H1 (cell line): ENCODE results near the gene VGLL3. TPM values are rescaled to one million over a fixed set of nuclear protein-coding genes. Genes with fewer than 3 reads are reported as not detected.

Experiments used
- CTCF ChIA-PET: fragments of 300-600 bp; sonication (Branson Sonifier 250); formaldehyde crosslinking; loops from one replicate; lab custom pipeline; 2021; ENCODE audit not compliant: partially characterized antibody; lab: Charles Lee
- POLR2A ChIA-PET: fragments of 300-600 bp; sonication (Branson Sonifier 250); formaldehyde crosslinking; loops from one replicate; lab custom pipeline; 2021; ENCODE audit warnings: inconsistent platforms; ENCODE audit not compliant: partially characterized antibody; lab: Charles Lee
- DNase-seq, 2 experiments: peaks; one replicate each; pipeline versions ENCODE4 v3.0.0 to v3.0.0-alpha.2; 2010 to 2022; ENCODE audit warnings: low spot score in 2 of 2, low read depth in 1 of 2, mixed read lengths in 1 of 2
- FAIRE-seq: peaks from 2 replicates; lab custom pipeline; 2011; peaks lifted over from hg19 to GRCh38; lab: Jason Lieb, UNC
- H2AFZ ChIP-seq: 2 replicates; pipeline ENCODE4 v1.8.1; 2012; ENCODE audit warnings: low read length, inconsistent platforms
- H2AK5ac ChIP-seq: 2 replicates; pipeline ENCODE4 v1.6.1; 2013; ENCODE audit warnings: low read depth, low read length
- H2BK120ac ChIP-seq: replicated peaks from 2 replicates; pipeline ENCODE3; 2013; ENCODE audit warnings: low read depth, low read length, inconsistent platforms
- H2BK12ac ChIP-seq: 2 replicates; pipeline ENCODE4 v1.6.1; 2013; ENCODE audit warnings: low read depth, low read length
- H2BK15ac ChIP-seq: 2 replicates; pipeline ENCODE4 v1.6.1; 2013; ENCODE audit warnings: low read length
- H2BK20ac ChIP-seq: 2 replicates; pipeline ENCODE4 v1.6.1; 2013; ENCODE audit warnings: low read length
- H2BK5ac ChIP-seq: 2 replicates; pipeline ENCODE4 v1.6.1; 2013; ENCODE audit warnings: low read depth, low read length
- H3K14ac ChIP-seq: 2 replicates; pipeline ENCODE4 v1.6.1; 2013; ENCODE audit warnings: inconsistent platforms; ENCODE audit not compliant: insufficient read length
- H3K18ac ChIP-seq: 2 replicates; pipeline ENCODE4 v1.6.1; 2013; ENCODE audit warnings: low read length; ENCODE audit errors: extremely low read depth
- H3K23ac ChIP-seq: 2 replicates; pipeline ENCODE4 v1.6.1; 2013; ENCODE audit warnings: inconsistent platforms; ENCODE audit not compliant: insufficient read length
- H3K23me2 ChIP-seq: 2 replicates; pipeline ENCODE4 v1.6.1; 2013; ENCODE audit warnings: low read depth, low read length
- H3K27ac ChIP-seq: 2 replicates; pipeline ENCODE4 v1.6.1; 2011; ENCODE audit warnings: low read depth, low read length, inconsistent platforms
- H3K27me3 ChIP-seq, 4 experiments: replicated peaks in 1 of 4; 1 replicate in 1 of 4; 2 replicates in 3 of 4; pipeline versions ENCODE4 v1.6.1 to v1.8.1; 2011 to 2013; ENCODE audit warnings: low read length in 3 of 4, mild to moderate bottlenecking in 3 of 4, inconsistent platforms in 2 of 4, mixed read lengths in 2 of 4, moderate library complexity in 1 of 4; ENCODE audit not compliant: control insufficient read depth in 3 of 4, insufficient read depth in 3 of 4; ENCODE audit errors: extremely low read depth in 1 of 4
- H3K36me3 ChIP-seq, 4 experiments: 2 replicates each; pipeline versions ENCODE4 v1.6.1 to v1.8.1; 2011 to 2013; ENCODE audit warnings: mild to moderate bottlenecking in 4 of 4, low read length in 3 of 4, moderate library complexity in 2 of 4, control low read depth in 1 of 4, inconsistent platforms in 1 of 4; ENCODE audit not compliant: insufficient read depth in 4 of 4, control insufficient read depth in 2 of 4
- H3K4ac ChIP-seq: replicated peaks from 2 replicates; pipeline ENCODE3; 2013; ENCODE audit warnings: low read length, low read depth, mixed read lengths, inconsistent platforms; ENCODE audit not compliant: insufficient read length
- H3K4me1 ChIP-seq, 4 experiments: replicated peaks in 1 of 4; 1 replicate in 1 of 4; 2 replicates in 3 of 4; pipeline versions ENCODE4 v1.6.1 to v1.8.1; 2011 to 2013; ENCODE audit warnings: low read length in 3 of 4, inconsistent platforms in 2 of 4, mixed read lengths in 1 of 4; ENCODE audit not compliant: insufficient read depth in 4 of 4, control insufficient read depth in 3 of 4
- H3K4me2 ChIP-seq, 2 experiments: 2 replicates each; pipeline versions ENCODE4 v1.6.1 to v1.8.1; 2011 to 2013; ENCODE audit warnings: low read depth in 2 of 2, low read length in 2 of 2, control low read depth in 1 of 2, inconsistent platforms in 1 of 2, mild to moderate bottlenecking in 1 of 2; ENCODE audit not compliant: insufficient read depth in 1 of 2
- H3K4me3 ChIP-seq, 4 experiments: fragments of 200-600, 300-600 bp in 1 of 4; sonication (generic), shearing (Covaris generic), sonication (Bioruptor Twin) in 1 of 4; 2 replicates each; pipeline versions ENCODE4 v1.5.1 to v1.8.1; 2011 to 2016; ENCODE audit warnings: low read length in 4 of 4, low read depth in 3 of 4, control low read depth in 2 of 4, inconsistent platforms in 2 of 4, mild to moderate bottlenecking in 2 of 4, mixed read lengths in 1 of 4, moderate library complexity in 1 of 4; ENCODE audit not compliant: insufficient read depth in 2 of 4; ENCODE audit errors: extremely low read depth in 1 of 4
- H3K56ac ChIP-seq: replicated peaks from 2 replicates; pipeline ENCODE3; 2013; ENCODE audit warnings: low read depth, mild to moderate bottlenecking, mixed read lengths, low read length, inconsistent platforms; ENCODE audit not compliant: insufficient read length
- H3K79me1 ChIP-seq: 2 replicates; pipeline ENCODE4 v1.6.1; 2013; ENCODE audit warnings: low read depth, low read length, control low read depth
- H3K79me2 ChIP-seq, 2 experiments: 2 replicates each; pipeline versions ENCODE4 v1.6.1 to v1.8.1; 2012 to 2013; ENCODE audit warnings: low read length in 2 of 2, mild to moderate bottlenecking in 2 of 2, inconsistent platforms in 1 of 2; ENCODE audit not compliant: insufficient read depth in 2 of 2, control insufficient read depth in 1 of 2
- H3K9ac ChIP-seq, 4 experiments: replicated peaks in 1 of 4; 1 replicate in 1 of 4; 2 replicates in 3 of 4; pipeline versions ENCODE4 v1.6.1 to v1.8.1; 2011 to 2013; ENCODE audit warnings: low read depth in 3 of 4, low read length in 3 of 4, control low read depth in 2 of 4, mild to moderate bottlenecking in 2 of 4, moderate library complexity in 2 of 4, inconsistent platforms in 1 of 4; ENCODE audit errors: extremely low read depth in 1 of 4
- H3K9me3 ChIP-seq, 2 experiments: 2 replicates each; pipeline versions ENCODE4 v1.6.1 to v1.8.1; 2012 to 2013; ENCODE audit warnings: mild to moderate bottlenecking in 2 of 2, moderate library complexity in 2 of 2, control low read depth in 1 of 2, inconsistent platforms in 1 of 2, low read depth in 1 of 2, low read length in 1 of 2, mixed read lengths in 1 of 2; ENCODE audit not compliant: insufficient read depth in 2 of 2
- H4K20me1 ChIP-seq, 2 experiments: replicated peaks in 1 of 2; 2 replicates each; pipeline versions ENCODE3 to v1.8.1; 2011 to 2013; ENCODE audit warnings: inconsistent platforms in 2 of 2, low read length in 2 of 2, mild to moderate bottlenecking in 1 of 2; ENCODE audit not compliant: insufficient read depth in 2 of 2, control insufficient read depth in 1 of 2
- H4K5ac ChIP-seq: 2 replicates; pipeline ENCODE4 v1.6.1; 2013; ENCODE audit warnings: low read length, low read depth, mixed read lengths, inconsistent platforms; ENCODE audit not compliant: insufficient read length
- H4K8ac ChIP-seq: 2 replicates; pipeline ENCODE4 v1.8.0; 2013; ENCODE audit warnings: mild to moderate bottlenecking, moderate library complexity, low read length, inconsistent platforms; ENCODE audit not compliant: insufficient read depth; ENCODE audit errors: extremely low read depth
- H4K91ac ChIP-seq: replicated peaks from 2 replicates; pipeline ENCODE3; 2013; ENCODE audit warnings: low read length, mixed read lengths, inconsistent platforms; ENCODE audit not compliant: insufficient read length
- CBX8 ChIP-seq: fragments of 300-800, 300-1000 bp; sonication (generic); IDR thresholded peaks from 2 replicates; pipeline ENCODE4 v1.7.1; 2016; ENCODE audit warnings: low read depth, low read length, borderline replicate concordance
- FOSL1 ChIP-seq: IDR thresholded peaks from 2 replicates; pipeline ENCODE4 v1.6.1; 2011; ENCODE audit warnings: mild to moderate bottlenecking, low read depth, low read length, moderate library complexity; ENCODE audit not compliant: insufficient read depth
- GTF2F1 ChIP-seq: IDR thresholded peaks from 2 replicates; pipeline ENCODE4 v1.6.1; 2012; ENCODE audit warnings: low read depth, low read length, improper control_type of control experiment, borderline replicate concordance
- KDM5A ChIP-seq: fragments of 200-600 bp; IDR thresholded peaks from 2 replicates; pipeline ENCODE4 v1.7.1; 2012; ENCODE audit warnings: mild to moderate bottlenecking, low read length, inconsistent platforms, mixed read lengths
- POLR2AphosphoS5 ChIP-seq: IDR thresholded peaks from 2 replicates; pipeline ENCODE4 v1.6.1; 2011; ENCODE audit warnings: low read depth, low read length
- RFX5 ChIP-seq: IDR thresholded peaks from 2 replicates; pipeline ENCODE4 v1.6.1; 2011; ENCODE audit warnings: low read depth, low read length, improper control_type of control experiment, borderline replicate concordance
- RNF2 ChIP-seq: fragments of 200-900, 300-1000 bp; sonication (generic); IDR thresholded peaks from 2 replicates; pipeline ENCODE4 v1.7.1; 2016; ENCODE audit warnings: borderline replicate concordance, low read depth, mild to moderate bottlenecking, antibody characterized with exemption, low read length; ENCODE audit not compliant: poor library complexity, severe bottlenecking; ENCODE audit errors: missing control alignments
- SIX5 ChIP-seq: IDR thresholded peaks from 2 replicates; pipeline ENCODE4 v1.6.1; 2011; ENCODE audit warnings: mild to moderate bottlenecking, low read depth, low read length
- SUZ12 ChIP-seq: fragments of 200-600 bp; sonication (generic); IDR thresholded peaks from 2 replicates; pipeline ENCODE4 v1.6.1; 2012; ENCODE audit warnings: mild to moderate bottlenecking, inconsistent platforms, low read length, moderate library complexity, mixed read lengths
- TCF12 ChIP-seq: IDR thresholded peaks from 2 replicates; pipeline ENCODE4 v1.6.1; 2011; ENCODE audit warnings: low read depth, mild to moderate bottlenecking, low read length
- TEAD4 ChIP-seq: IDR thresholded peaks from 2 replicates; pipeline ENCODE4 v1.6.1; 2012; ENCODE audit warnings: low read depth, low read length, inconsistent platforms, mixed read lengths
- WGBS, 2 experiments: shearing (Covaris generic) in 1 of 2; methylation state at CpG; one replicate each; pipeline versions ENCODE4 v1.1.6 to v1.1.7; 2013 to 2015; ENCODE audit warnings: low lambda C conversion rate in 2 of 2, mixed read lengths in 2 of 2, inconsistent platforms in 1 of 2, low coverage in 1 of 2, missing lambda C conversion rate in 1 of 2; ENCODE audit not compliant: insufficient replicate concordance in 2 of 2, insufficient coverage in 1 of 2, insufficient read length in 1 of 2; ENCODE audit errors: extremely low coverage in 1 of 2, missing lambda C conversion rate in 1 of 2; 5-methylcytosine and 5-hydroxymethylcytosine counted together
- polyA plus RNA-seq, 7 experiments: library from polyadenylated mRNA; depleted of rRNA in 3 of 7; stranded (reverse) in 5 of 7; unstranded in 2 of 7; fragments of >200 nt in 5 of 7; fragments of 200-250 nt in 2 of 7; gene quantifications; 1 replicate in 5 of 7; 2 replicates in 1 of 7; 4 replicates in 1 of 7; pipeline versions ENCODE4 v1.2.1 to v1.2.3, GENCODE V29; 2011 to 2013; ENCODE audit warnings: missing spikeins in 2 of 7, mixed read lengths in 2 of 7
- total RNA-seq: library from RNA; stranded (reverse); fragmentation: NEBNext Ultra II Directional; extraction: Animal tissue kit (Norgen Biotek cat#: 25700); gene quantifications from 2 replicates; pipeline ENCODE4 v1.2.1, GENCODE V29; 2021
- TF ChIP-seq, protein P1 (sequence below): IDR thresholded peaks from 2 replicates; pipeline ENCODE4 v1.6.1; 2012; ENCODE audit warnings: inconsistent platforms

VGLL3 gene
- total and polyA plus RNA-seq, 2 of the 8 experiments (the other 6 are each of a cell fraction or from before 2014, with no cell fraction given) = 13.4 to 24.2 TPM

DNA sequence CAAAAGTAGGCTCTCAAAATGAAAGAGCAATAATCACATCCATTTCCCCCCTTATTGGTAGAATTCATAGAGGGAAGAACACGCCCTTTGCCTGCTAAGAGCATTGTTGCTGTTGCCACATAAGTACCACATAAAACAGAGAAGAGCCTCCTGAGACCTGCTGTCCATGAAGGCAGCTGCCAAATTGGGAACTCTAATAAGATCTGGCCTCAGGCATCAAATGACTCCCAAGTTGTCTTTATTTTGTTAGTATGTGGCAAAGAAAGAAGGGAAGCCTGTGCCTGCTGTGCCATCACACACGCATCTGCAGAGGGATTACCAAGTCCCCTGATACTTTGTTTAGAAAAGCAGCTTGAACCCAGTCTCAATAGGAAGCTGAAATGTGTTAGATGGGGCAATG, 23.9 kb downstream of the VGLL3 start:
- Histone ChIP-seq H3K9ac (no peak overlapping the region), H2BK120ac (no peak overlapping the region), H3K4ac (no peak overlapping the region), H3K18ac (no peak overlapping the region), H3K36me3 (peaks cover 0 to 9% (median 6%) of the 10 kb centered on the region in 4 experiments; a peak in 4 of 8 replicates), H3K4me1 (peaks cover 0 to 3% (median 0%) of the 10 kb centered on the region in 4 experiments; a peak in 1 of 7 replicates), H2AK5ac (no peak overlapping the region), H4K5ac (no peak overlapping the region), H2BK12ac (no peak overlapping the region), H4K20me1 (no peaks in the 10 kb centered on the region), H4K91ac (no peak overlapping the region), H3K4me2 (no peak overlapping the region), H2AFZ (no peak overlapping the region), H4K8ac (no peak overlapping the region), H3K14ac (no peak overlapping the region), H3K56ac (no peak overlapping the region), H3K79me2 (no peaks in the 10 kb centered on the region), H3K4me3 (no peak overlapping the region), H3K27ac (no peak overlapping the region), H3K9me3 (peaks cover 0 to 5% of the 10 kb centered on the region in 2 experiments; a peak in 1 of 4 replicates), H3K79me1 (no peaks in the 10 kb centered on the region), H3K23ac (no peak overlapping the region), H3K23me2 (no peaks in the 10 kb centered on the region; the same call in 1 of the 2 replicates), H2BK20ac (no peak overlapping the region), H3K27me3 (no peaks in the 10 kb centered on the region), H2BK5ac (no peak overlapping the region), H2BK15ac (no peak overlapping the region)
- TF ChIP-seq TCF12 = no peak
- no peak for TF ChIP-seq TEAD4
- TF ChIP-seq SUZ12 = no peak
- TF ChIP-seq RFX5 = no peak
- TF ChIP-seq, protein P1, sequence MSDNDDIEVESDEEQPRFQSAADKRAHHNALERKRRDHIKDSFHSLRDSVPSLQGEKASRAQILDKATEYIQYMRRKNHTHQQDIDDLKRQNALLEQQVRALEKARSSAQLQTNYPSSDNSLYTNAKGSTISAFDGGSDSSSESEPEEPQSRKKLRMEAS = no peak
- TF ChIP-seq SIX5 = no peak
- TF ChIP-seq POLR2AphosphoS5 = no peak
- no peak for TF ChIP-seq FOSL1
- no peak for TF ChIP-seq RNF2
- TF ChIP-seq KDM5A = no peak
- TF ChIP-seq GTF2F1 = no peak
- no peak for TF ChIP-seq CBX8
- DNase-seq = no peak
- POLR2A ChIA-PET = no interaction called here
- no peak for FAIRE-seq
- CTCF ChIA-PET = interaction anchor here (1.2 to 1.8 kb wide), 7 partner anchors 10 to 201 kb away, joined by 3 to 6 read pairs (median 4); no protein-coding TSS in a partner anchor
- 84% methylated on average over 2 of the region's 2 CpGs; no CpG with 5 or more reads in 1 of the 2 experiments for WGBS, 2 experiments
